ENCODE measurements around the gene GTF3C1.
"Not testable (repeated sequence)": the region's sequence is repeated elsewhere in the genome, so short reads cannot be mapped to it uniquely, and the experiment has no call there.

GRCh38 chr16:27457605-27457900 lies 92.2 kb downstream of the GTF3C1 start:
- TF ChIP-seq EZH2phosphoT487 (IDR thresholded peaks at IDR 0.05; ENCODE audit: insufficient read depth, low read depth); EZH2 (IDR thresholded peaks at IDR 0.05; ENCODE audit: insufficient read depth, poor library complexity, severe bottlenecking): not testable (repeated sequence)
